K562 (cell line): Measurements from ENCODE around the gene STX2. TPM values are rescaled to one million over a fixed set of nuclear protein-coding genes. Genes with fewer than 3 reads are reported as not detected.
A peak's percentile ranks its signal among the peaks of the same experiment; 100 is the strongest.

Source experiments
- ATAC-seq: fragments of 200-7000 bp; cut with Tn5 transposase; 3 replicates; pipeline ENCODE4 v1.9.1; 2020; ENCODE audit warnings: moderate library complexity
- BruUV-seq: library from RNA; stranded (reverse); fragments of 400-500 nt; replicated peaks from 2 replicates; lab custom pipeline; 2021; lab: Mats Ljungman, UMichigan
- CTCF ChIA-PET: fragments of 300-600 bp; formaldehyde crosslinking; extraction: SDS; loops from one replicate; lab custom pipeline; 2021; ENCODE audit warnings: low intra/inter-chr PET ratio; lab: Yijun Ruan, JAX
- POLR2A ChIA-PET: fragments of 300-600, 350-650 bp; sonication (Branson Sonifier 250); formaldehyde crosslinking; extraction: SDS; loops from one replicate; lab custom pipeline; 2021; ENCODE audit warnings: antibody characterized with exemption, inconsistent platforms; lab: Yijun Ruan, JAX
- DNase-seq, 4 experiments: peaks; one replicate each; pipeline versions ENCODE4 v3.0.0 to v3.0.0-alpha.2; 2011 to 2018; ENCODE audit warnings: low spot score in 3 of 4, mixed read lengths in 3 of 4; ENCODE audit errors: extremely low read depth in 1 of 4
- FAIRE-seq: peaks from 2 replicates; lab custom pipeline; 2011; peaks lifted over from hg19 to GRCh38; lab: Jason Lieb, UNC
- H2AFZ ChIP-seq: 2 replicates; pipeline ENCODE4 v1.6.0; 2011; ENCODE audit warnings: low read depth, low read length, control low read depth, inconsistent platforms
- H3K27ac ChIP-seq: fragments of 200-600 bp; 3 replicates; pipeline ENCODE4 v1.8.0; 2011; ENCODE audit warnings: low read depth, mild to moderate bottlenecking, control low read depth, inconsistent platforms, low read length, moderate library complexity, mixed read lengths; ENCODE audit errors: extremely low read depth
- H3K27me3 ChIP-seq, 2 experiments: fragments of 300-600 bp in 1 of 2; 2 replicates in 1 of 2; 3 replicates in 1 of 2; pipeline versions ENCODE4 v1.6.0 to v1.8.0; 2011; ENCODE audit warnings: inconsistent platforms in 2 of 2, low read length in 2 of 2, mild to moderate bottlenecking in 1 of 2, mixed read lengths in 1 of 2, moderate library complexity in 1 of 2; ENCODE audit not compliant: control insufficient read depth in 2 of 2, insufficient read depth in 2 of 2
- H3K36me3 ChIP-seq: fragments of 300-600 bp; 3 replicates; pipeline ENCODE4 v1.8.0; 2011; ENCODE audit warnings: mild to moderate bottlenecking, low read length, inconsistent platforms; ENCODE audit not compliant: control insufficient read depth, insufficient read depth
- H3K4me1 ChIP-seq, 2 experiments: fragments of 200-600 bp in 1 of 2; replicated peaks in 1 of 2; 2 replicates in 1 of 2; 3 replicates in 1 of 2; pipeline versions ENCODE4 v1.5.1 to v1.8.0; 2011; ENCODE audit warnings: inconsistent platforms in 2 of 2, low read length in 2 of 2, mild to moderate bottlenecking in 1 of 2, mixed read lengths in 1 of 2, moderate library complexity in 1 of 2; ENCODE audit not compliant: control insufficient read depth in 2 of 2, insufficient read depth in 2 of 2
- H3K4me2 ChIP-seq: 2 replicates; pipeline ENCODE4 v1.6.1; 2011; ENCODE audit warnings: low read length, control low read depth, inconsistent platforms, mixed read lengths; ENCODE audit not compliant: insufficient read depth
- H3K4me3 ChIP-seq: fragments of 200-600 bp; sonication (generic), shearing (Covaris generic); 2 replicates; pipeline ENCODE4 v1.5.1; 2016; ENCODE audit warnings: control low read depth, inconsistent platforms
- H3K79me2 ChIP-seq: fragments of 200-600 bp; 3 replicates; pipeline ENCODE4 v1.8.0; 2011; ENCODE audit warnings: low read length, inconsistent platforms; ENCODE audit not compliant: control insufficient read depth, insufficient read depth
- H3K9ac ChIP-seq, 2 experiments: 2 replicates each; pipeline versions ENCODE4 v1.6.0 to v1.6.1; 2011; ENCODE audit warnings: low read depth in 2 of 2, low read length in 2 of 2, control low read depth in 1 of 2, inconsistent platforms in 1 of 2, mild to moderate bottlenecking in 1 of 2, mixed read lengths in 1 of 2; ENCODE audit not compliant: insufficient read depth in 1 of 2
- H3K9me1 ChIP-seq: one replicate; pipeline ENCODE4 v1.6.0; 2011; ENCODE audit warnings: inconsistent platforms, mild to moderate bottlenecking, low read length, moderate library complexity; ENCODE audit not compliant: control insufficient read depth, insufficient read depth
- H3K9me3 ChIP-seq: replicated peaks from 2 replicates; pipeline ENCODE4 v1.5.1; 2011; ENCODE audit warnings: low read depth, low read length, inconsistent platforms; ENCODE audit not compliant: control insufficient read depth, insufficient read depth
- H4K20me1 ChIP-seq: replicated peaks from 2 replicates; pipeline ENCODE4 v1.6.1; 2011; ENCODE audit warnings: low read length, inconsistent platforms, mixed read lengths; ENCODE audit not compliant: control insufficient read depth, insufficient read depth
- ERF ChIP-seq: fragments of 450-650 bp; formaldehyde crosslinking; IDR thresholded peaks from 2 replicates; pipeline ENCODE4 v1.4.0; 2020; ENCODE audit warnings: mild to moderate bottlenecking, mixed read lengths
- HEY1 ChIP-seq: fragments of 250-450 bp; sonication (Bioruptor Pico); IDR thresholded peaks from 2 replicates; pipeline ENCODE4 v1.5.0; 2020; ENCODE audit warnings: mild to moderate bottlenecking, moderate library complexity, borderline replicate concordance
- ILK ChIP-seq: fragments of 450-650 bp; IDR thresholded peaks from 2 replicates; pipeline ENCODE4 v1.6.1; 2016; ENCODE audit warnings: missing genetic modification characterization, low read depth, mild to moderate bottlenecking, missing compliant biosample characterization, moderate library complexity, borderline replicate concordance
- MEF2A ChIP-seq: IDR thresholded peaks from 2 replicates; pipeline ENCODE4 v1.6.1; 2011; ENCODE audit warnings: low read depth, mild to moderate bottlenecking, low read length, moderate library complexity; ENCODE audit not compliant: control insufficient read depth
- MITF ChIP-seq: IDR thresholded peaks from 2 replicates; pipeline ENCODE4 v1.6.1; 2014; ENCODE audit warnings: antibody characterized with exemption
- PBX2 ChIP-seq, 2 experiments: IDR thresholded peaks in 1 of 2; conservative IDR thresholded peaks in 1 of 2; 2 replicates each; pipeline ENCODE4 v1.6.1; 2016; ENCODE audit warnings: low read depth in 2 of 2, mild to moderate bottlenecking in 1 of 2, missing compliant biosample characterization in 1 of 2, missing genetic modification characterization in 1 of 2, moderate library complexity in 1 of 2
- SPI1 ChIP-seq: IDR thresholded peaks from 2 replicates; pipeline ENCODE4 v1.6.1; 2011; ENCODE audit warnings: low read depth, low read length, control low read depth, borderline replicate concordance
- SRSF1 ChIP-seq: fragments of 200-400 bp; formaldehyde crosslinking; IDR thresholded peaks from 2 replicates; pipeline ENCODE4 v1.6.1; 2017; ENCODE audit warnings: mild to moderate bottlenecking, low read depth, low read length, moderate library complexity
- ZBTB33 ChIP-seq: sonication (generic); formaldehyde crosslinking; IDR thresholded peaks from 2 replicates; pipeline ENCODE4 v1.8.1; 2023; ENCODE audit warnings: mild to moderate bottlenecking, missing genetic modification reagents
- ZFP36 ChIP-seq: fragments of 150-350 bp; IDR thresholded peaks from 2 replicates; pipeline ENCODE4 v1.6.1; 2018; ENCODE audit warnings: low read length, low read depth; ENCODE audit not compliant: partially characterized antibody
- WGBS: fragments of 100-300 bp; shearing (Covaris generic); methylation state at CpG from one replicate; pipeline ENCODE4 v1.1.6; 2016; ENCODE audit warnings: low coverage, mixed read lengths; ENCODE audit not compliant: insufficient coverage; ENCODE audit errors: missing lambda C conversion rate; 5-methylcytosine and 5-hydroxymethylcytosine counted together
- in situ Hi-C: fragments of 300-500 bp; cut with MboI; formaldehyde crosslinking; loops from 4 replicates; pipeline ENCODE4 v1.15.0; 2018; ENCODE audit warnings: inconsistent platforms, mixed read lengths
- intact Hi-C: fragments of 100-400 bp; cut with micrococcal nuclease; formaldehyde crosslinking; loops from 2 replicates; pipeline ENCODE4 v1.14.2; 2022
- polyA plus RNA-seq, 8 experiments: library from polyadenylated mRNA; depleted of rRNA in 4 of 8; stranded (reverse) in 5 of 8; unstranded in 3 of 8; fragments of >200 nt; fragmentation: Nextera tagmentation in 2 of 8; fragmentation: Illumina TruSeq in 1 of 8; extraction: Ambion mirVana in 2 of 8; extraction: Trizol in 1 of 8; gene quantifications; 2 replicates each; pipeline versions ENCODE4 v1.2.1 to v1.2.3, GENCODE V29; 2011 to 2014; ENCODE audit warnings: inconsistent platforms in 1 of 8, missing spikeins in 1 of 8
- total RNA-seq, 7 experiments: library from RNA; depleted of rRNA in 6 of 7; stranded (reverse); fragments of >200 nt in 6 of 7; fragmentation: Illumina TruSeq in 2 of 7; extraction: Trizol in 2 of 7; gene quantifications; 2 replicates each; pipeline versions ENCODE4 v1.2.1 to v1.2.3, GENCODE V29; 2011 to 2021; ENCODE audit warnings: low replicate concordance in 1 of 7

STX2 gene
- total and polyA plus RNA-seq, 9 of the 15 experiments (the other 6 are each of a cell fraction or from before 2014, with no cell fraction given), result 22.2 to 54.6 (median 30.8) TPM

GRCh38 chr12:130764073-130764472 is 75.0 kb downstream of the STX2 start (continued):
- no peak for TF ChIP-seq ILK (tag)
- TF ChIP-seq ZBTB33 (CRISPR knock-in tag), result peak; percentile 19; the same call in 1 of the 2 replicates
- TF ChIP-seq HEY1 (CRISPR knock-in tag), result no peak
- no peak for TF ChIP-seq MEF2A
- TF ChIP-seq SRSF1, result no peak
- TF ChIP-seq ERF (CRISPR knock-in tag), result no peak
- no peak for TF ChIP-seq ZFP36
- no peak for TF ChIP-seq SPI1

GRCh38 chr12:130762319-130762675 is 76.8 kb downstream of the STX2 start:
- Histone ChIP-seq H3K9me1 (no peaks in the 10 kb centered on the region), H3K36me3 (no peaks in the 10 kb centered on the region), H2AFZ (no peak overlapping the region), H3K4me1 (peaks cover 0 to 7% of the 10 kb centered on the region in 2 experiments; a peak in 1 of 5 replicates)
- intact Hi-C loops, result loop anchor here (10.0 kb wide), 3 partner anchors 153 to 1073 kb away; no protein-coding TSS in a partner anchor
- TF ChIP-seq PBX2 (CRISPR knock-in tag; IDR thresholded peaks at IDR 0.05; ENCODE audit: low read depth) (no peak), PBX2 (tag; conservative IDR thresholded peaks at IDR 0.05; ENCODE audit: low read depth) (no peak), MITF (no peak)
- TF ChIP-seq, all 486 proteins: peak for 0
- ATAC-seq, result no peak
- no TSS peak for BruUV-seq
- in situ Hi-C loops, result no loop called here
- peaks cover 10 to 34% of the 10 kb centered on the region in 2 experiments; a peak in 4 of 5 replicates for H3K27me3 ChIP-seq
- ChIA-PET POLR2A (no interaction called here), CTCF (no interaction called here)
- H3K4me3 ChIP-seq, result no peak overlapping the region
- no peak overlapping the region for H3K4me2 ChIP-seq
- H3K9me3 ChIP-seq, result peaks cover 19% of the 10 kb centered on the region
- DNase-seq, result no peak
- no peak overlapping the region for H3K27ac ChIP-seq
- no peaks in the 10 kb centered on the region for H3K79me2 ChIP-seq
- H3K9ac ChIP-seq, result no peak overlapping the region
- FAIRE-seq, result no peak
- whole genome bisulfite sequencing, result 2% methylated on average over 10 of the region's 10 CpGs
- 0 out of 2 replicates have a peak, but pooled peaks cover 4% of the 10 kb centered on the region for H4K20me1 ChIP-seq
